GM21825 (cell line): Measurements from ENCODE around the gene SLC7A7.
"Not testable (repeated sequence)": the region's sequence is repeated elsewhere in the genome, so short reads cannot be mapped to it uniquely, and the experiment has no call there.

Source experiments
- ATAC-seq: cut with Tn5 transposase; IDR thresholded peaks from one replicate; pipeline ENCODE4 v1.9.1; 2021; ENCODE audit warnings: mild to moderate bottlenecking, moderate library complexity; ENCODE audit not compliant: unreplicated experiment

SLC7A7 gene

DNA sequence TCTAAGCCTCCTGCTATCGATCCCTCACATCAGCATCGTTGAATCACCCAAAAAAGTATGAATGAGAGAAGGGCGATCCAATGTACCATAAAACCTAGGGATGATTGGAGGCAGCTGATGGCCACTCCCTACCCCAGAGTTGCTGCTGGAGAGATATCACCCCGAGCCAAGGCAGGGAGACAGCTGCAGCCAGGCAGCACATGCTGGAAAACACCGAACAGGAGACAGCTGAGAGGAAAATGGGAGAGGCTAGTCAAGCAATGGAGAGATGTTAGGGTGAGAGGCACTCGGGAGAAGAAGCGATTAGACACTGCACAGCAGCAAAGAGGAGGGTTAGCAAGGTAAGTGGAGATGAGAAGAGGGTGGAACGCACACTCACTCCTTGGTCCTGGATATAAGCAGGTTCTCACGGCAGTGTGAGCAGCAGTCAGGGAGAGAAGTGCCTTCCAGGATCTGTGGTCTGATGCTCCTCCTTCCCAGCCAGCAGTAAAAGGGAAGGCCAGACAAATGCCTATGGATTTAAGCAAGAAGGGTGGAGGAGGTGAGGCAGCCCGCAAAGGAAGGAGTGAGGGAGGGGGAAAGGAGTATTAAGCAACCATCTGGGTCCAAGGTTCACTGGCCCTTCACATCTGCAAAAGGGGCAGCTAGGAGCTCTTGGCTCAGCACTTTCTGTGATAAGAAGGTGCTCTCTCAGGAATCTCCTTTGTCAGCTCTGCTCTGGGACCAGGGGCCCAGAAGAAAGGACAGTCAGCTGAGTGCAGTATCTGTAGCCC, at the start of gene SLC7A7:
Gene SLC7A7, minus strand, starts transcription at position 495 of the 773 bp plus-strand sequence. CDS start 2,037 bp downstream, outside the sequence.
- ATAC-seq, result no peak

DNA sequence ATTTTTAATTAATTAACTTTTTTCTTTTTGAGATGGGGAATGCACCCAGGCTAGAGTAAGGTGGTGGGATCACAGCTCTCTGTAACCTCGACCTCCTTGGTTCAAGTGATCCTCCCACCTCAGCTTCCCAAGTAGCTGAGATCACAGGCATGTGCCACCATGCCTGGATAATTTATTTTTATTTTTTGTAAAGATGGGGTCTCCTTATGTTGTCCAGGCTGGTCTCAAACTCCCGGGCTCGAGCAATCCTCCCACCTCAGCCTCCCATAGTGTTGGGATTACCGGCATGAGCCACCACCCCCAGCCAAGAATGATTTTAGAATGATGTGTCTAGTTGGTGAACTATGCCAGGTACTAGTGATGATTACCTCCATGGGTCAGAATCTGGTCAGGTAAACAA, 49.7 kb upstream of the SLC7A7 start:
- ATAC-seq, result no peak

DNA sequence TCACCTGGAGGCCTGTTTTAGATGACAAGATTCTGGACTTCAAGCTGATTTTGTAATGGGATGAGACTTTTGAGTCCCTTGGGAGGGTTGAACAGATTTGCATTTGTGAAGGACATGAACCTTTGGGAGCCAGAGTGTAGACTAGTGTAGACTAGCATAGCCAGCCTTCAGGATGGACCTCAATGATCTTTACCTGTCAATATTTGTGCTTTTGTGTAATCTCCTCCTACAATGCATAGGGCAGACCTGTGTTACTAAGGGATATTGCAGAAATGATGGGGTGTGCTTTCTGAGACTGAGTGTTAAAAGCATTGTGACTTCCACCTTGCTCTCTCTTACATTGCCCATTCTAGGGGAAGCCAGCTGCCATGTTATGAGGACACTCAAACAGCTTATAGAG, 46.4 kb upstream of the SLC7A7 start:
- ATAC-seq, result no peak

DNA sequence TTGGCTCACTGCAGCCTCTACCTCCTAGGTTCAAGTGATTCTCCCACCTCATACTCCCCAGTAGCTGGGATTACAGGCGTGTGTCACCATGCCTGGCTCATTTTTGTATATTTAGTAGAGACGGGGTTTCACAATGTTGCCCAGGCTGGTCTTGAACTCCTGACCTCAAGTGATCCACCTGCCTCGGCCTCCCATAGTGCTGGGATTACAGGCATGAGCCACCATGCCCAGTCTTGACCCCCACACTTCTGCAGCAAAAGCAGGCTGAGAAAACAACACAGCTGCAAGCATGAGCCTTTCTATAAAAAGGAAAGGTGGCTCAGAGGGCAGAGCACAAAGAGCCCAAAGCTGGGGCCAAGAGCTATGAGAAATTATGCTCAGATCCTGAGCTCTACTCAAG, 45.1 kb upstream of the SLC7A7 start:
- ATAC-seq, result not testable (repeated sequence)

DNA sequence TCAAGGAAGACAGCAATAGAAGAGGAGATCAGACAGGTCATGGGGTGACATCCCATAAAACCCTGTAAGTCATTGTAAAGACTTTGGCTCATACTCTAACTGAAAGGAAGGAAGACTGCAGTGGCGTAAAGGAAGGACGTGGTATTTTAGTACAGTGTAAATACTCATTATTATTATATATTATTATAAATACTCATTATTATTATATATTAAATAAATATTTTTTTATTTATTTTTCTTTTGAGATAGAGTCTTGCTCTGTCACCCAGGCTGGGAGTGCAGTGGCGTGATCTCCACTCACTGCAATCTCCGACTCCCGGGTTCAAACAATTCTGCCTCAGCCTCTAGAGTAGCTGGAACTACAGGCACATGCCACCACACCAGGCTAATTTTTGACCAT, 41.2 kb upstream of the SLC7A7 start:
- no peak for ATAC-seq

DNA sequence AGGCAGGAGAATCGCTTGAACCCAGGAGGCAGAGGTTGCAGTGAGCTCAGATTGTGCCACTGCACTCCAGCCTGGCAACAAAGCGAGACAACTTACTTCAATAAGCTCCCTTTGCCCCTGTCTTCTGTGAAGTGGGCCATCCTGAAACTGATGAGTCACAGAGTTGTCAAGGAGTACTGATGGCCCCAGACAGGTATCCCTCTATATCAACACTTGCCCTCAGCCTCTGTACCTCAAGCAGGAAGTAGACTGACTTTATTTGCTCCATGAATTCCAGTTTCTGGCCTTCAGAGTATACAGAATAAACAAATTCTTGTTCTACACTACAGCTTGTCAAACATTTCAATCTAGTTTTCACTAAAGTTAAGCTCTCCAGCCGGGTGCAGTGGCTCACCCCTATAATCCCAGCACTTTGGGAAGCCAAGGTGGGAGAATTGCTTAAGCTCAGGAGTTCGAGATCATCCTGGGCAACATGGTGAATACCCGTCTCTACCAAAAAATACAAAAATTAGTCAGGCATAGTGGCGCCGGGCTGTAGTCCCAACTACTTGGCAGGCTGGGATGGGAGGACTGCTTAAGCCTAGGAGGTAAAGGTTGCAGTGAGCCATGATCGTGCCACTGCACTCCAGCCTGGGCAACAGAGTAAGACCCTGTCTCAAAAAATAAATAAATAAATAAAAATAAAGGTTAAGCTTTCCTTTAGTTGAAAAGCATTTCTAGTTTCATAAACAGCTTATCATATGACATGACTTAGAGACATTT, 39.9 kb upstream of the SLC7A7 start:
- no peak for ATAC-seq

DNA sequence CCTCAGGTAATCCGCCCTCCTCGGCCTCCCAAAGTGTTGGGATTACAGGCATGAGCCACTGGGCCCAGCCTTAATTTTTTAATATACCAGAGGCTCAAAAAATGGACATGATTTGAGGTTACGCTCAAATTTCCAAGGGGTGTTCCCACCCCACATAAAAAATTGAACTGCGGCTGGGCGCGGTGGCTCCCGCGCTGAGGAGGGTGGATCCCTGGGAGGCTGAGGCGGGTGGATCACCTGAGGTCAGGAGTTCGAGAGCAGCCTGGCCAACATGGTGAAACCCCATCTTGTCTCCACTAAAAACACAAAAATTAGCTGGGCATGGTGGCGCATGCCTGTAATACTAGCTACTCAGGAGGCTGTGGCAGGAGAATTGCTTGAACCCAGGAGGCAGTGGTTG, 39.1 kb upstream of the SLC7A7 start:
- not testable (repeated sequence) for ATAC-seq

DNA sequence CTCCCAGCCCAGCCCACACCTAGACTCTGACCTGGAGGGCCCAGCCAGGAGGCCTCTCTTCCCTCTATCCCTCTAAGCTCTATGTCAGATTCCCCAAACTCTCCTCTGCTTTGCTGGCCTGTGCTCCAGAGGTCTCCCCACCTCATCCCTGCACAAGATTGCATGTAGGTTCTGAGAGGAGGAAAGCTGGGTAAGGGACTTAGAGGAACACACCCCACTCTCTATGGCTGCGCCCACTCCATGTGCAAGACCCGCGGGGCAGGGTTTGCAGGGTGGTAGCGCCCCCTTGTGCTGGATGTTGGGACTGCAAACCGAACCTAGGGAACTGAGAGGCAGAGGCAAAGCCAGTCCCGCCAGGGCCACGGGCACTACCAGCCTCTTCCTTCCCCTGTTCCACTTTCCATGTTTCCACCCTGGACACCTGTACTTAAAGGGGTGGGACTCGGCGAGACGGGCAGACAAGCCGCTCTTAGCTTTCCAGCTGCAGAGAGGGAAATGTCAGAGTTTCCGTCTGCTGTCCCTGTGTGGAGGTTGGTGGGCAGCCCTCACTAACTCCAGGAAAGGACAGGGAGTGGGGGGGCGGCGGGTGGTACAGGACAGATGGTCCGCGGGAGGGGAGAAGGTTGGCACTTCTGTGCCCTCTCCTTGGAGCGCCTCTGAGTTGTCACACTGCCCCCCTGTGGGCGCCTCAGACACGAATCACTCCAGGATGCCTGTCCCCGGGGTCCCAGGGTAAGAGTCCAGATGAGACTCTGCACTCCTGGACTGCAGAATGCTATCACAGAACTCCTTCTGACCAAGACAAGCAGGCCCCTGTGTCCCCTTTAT, 37.9 kb upstream of the SLC7A7 start:
- peak; percentile 62 for ATAC-seq

DNA sequence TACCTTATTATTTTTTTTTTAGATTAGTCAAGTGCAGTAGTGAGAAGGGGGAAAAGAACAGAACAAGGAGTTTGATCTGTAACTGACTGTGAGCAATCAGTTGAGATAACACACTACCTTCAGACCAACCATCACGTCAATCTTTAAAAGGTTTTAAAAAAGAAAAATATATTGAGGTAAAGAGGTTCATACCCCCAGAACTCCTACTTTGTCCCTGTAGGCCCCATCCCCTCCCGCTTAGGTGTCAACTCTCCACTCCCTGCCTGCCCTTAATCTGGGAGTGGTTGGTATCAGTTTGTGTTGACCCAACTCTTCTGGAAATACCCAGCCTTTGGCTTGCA, 37.3 kb upstream of the SLC7A7 start:
- no peak for ATAC-seq

DNA sequence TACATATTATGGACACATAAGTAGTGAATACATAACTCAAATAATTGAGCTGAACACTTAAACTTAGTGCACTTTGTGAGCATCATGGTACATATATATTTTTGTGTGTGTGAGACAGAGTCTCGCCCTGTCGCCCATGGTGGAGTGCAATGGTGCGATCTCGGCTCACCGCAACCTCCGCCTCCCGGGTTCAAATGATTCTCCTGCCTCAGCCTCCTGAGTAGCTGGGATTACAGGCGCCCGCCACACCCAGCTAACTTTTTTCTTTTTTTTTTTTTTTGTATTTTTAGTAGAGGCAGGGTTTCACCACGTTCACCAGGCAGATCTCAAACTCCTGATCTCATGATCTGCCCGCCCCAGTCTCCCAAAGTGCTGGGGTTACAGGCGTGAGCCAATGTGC, 36.9 kb upstream of the SLC7A7 start:
- ATAC-seq, result not testable (repeated sequence)

DNA sequence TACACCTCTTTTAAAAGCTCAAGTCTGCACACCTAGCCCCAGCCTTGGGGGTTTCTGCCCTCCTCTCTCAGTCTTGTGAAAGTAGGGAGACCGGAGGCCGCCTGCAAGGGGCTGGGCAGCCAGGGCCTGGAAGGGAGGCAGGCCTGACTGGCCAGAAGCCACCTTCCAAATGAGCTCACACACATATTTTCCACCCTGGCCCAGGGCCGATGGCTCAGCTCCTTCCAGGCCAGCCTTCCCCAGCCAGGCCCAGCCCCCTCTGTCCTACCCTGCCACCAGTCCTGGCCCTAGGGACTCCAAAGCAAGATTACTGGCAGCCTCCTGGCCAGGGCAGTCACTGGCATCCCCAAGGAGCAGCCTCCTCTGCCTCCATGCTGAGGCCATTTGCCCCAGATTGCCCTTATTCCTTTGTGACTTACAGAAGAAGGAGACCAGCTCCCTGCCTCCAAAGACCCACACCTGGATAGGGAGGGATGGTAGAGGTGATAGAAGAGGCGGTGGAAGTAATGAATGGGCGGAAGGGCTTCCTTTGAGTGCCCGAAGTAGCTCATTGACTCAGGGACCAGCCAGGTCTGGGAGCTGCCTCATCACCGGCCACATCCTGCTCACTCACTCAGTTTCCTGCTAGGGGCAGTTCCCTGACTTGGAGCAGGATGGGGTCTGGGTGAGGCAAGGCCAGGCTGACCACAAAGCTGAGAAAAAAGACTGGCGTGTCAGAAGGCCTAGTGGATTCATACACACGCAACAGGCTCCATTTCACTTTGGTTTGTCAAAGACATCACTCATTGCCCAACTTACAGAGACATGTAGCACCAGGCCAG, 35.9 kb upstream of the SLC7A7 start:
- ATAC-seq, result no peak

DNA sequence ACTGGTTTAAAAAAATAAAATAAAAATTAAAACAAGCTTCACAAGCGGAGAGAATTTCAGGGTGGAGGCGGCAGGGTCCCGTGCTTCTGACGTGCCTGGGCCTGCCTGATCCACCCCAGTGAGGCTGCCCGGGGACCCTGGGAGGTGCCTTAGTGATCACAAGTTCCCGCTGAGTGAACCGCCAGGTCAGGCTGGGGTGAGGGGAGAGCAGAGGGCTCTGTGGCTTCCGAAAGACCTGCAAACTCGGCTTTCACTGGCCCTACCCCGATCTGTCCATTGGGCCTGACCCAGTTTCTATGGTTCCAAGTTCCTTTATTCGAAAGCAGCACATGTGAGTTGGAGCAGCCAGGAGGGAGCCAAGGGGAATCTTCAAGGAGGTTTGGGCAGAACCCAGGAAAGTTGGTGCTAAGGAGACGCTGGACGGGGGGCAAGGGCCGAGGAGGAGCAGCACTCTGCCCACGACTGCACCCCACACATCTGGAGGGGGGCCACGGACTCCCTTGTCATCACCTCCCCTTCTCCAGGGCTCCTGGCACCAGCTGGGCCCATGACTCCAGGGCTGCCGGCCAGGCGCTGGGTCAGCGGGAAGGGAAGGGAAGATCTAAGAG, 34.1 kb upstream of the SLC7A7 start:
- ATAC-seq, result no peak

DNA sequence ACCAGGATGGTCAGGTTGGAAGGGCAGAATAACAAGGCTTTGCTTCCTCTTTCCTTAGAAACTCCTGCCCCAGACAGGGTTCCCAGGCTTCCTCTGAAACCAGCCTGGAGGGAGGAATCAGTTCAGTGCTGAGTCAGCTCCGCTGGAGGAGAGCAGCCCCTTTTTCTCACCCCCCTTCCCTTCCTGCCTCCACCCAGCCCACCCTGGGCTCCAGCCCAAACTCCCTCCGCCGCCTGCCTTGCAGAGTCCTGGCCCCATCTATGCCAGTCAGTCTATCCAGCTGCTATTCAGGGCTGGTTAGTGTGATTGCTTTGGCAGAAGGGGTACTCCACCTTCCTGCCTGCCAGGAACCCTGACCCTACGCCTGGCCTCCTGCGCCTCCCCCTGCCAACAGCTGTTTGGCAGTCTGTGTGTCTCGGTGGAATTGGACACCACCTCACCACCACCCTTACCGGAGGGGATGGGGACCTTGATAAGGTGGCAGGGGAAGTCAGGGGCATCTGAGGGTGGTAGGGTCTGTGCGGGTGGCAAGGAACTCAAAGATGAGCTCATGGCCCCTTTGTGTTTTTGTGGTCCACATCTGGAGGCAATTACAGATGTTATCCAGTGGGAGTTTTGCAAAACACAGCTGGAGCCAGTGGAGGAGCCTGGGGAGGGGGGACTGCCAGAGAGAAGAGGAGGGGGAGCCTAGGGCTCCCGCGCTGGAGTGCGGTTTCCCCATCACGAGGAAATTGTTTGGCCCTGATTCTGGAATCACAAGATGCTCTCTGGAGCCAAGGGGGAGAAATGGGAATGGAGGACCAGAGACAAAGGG, 33.3 kb upstream of the SLC7A7 start:
- no peak for ATAC-seq

DNA sequence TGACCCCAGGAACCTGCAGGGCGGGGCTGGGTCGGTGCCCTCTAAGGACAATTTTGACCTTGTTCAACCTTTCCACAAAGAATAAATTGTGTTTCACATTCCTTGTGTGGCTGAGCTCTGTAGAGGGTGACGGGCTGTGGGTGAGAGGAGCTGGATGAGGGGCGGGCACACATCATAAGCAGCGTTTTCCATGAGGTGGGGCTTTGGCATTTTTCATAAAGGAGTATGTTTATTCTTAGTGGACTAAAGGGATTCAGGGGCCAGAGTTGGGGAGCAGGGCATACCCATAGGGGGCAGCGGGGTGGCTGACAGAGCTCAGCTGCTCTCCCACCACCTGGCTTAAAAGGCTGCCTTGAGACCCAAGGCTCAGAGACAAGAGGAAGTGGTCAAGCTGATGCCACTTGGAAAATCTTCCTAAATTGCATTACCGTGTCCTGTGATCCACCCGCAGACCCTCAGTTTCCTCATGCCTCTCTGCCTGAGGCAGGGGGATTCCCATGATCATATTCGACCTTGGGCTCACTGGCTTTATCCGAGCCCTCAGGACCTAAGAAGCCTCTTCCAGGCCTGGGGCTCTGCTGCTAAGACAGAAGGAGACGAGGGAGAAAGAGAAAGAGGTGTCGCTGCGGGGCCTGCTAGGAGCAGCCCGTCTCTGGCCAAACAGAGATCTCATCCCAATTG, 32.6 kb upstream of the SLC7A7 start:
- ATAC-seq, result no peak

DNA sequence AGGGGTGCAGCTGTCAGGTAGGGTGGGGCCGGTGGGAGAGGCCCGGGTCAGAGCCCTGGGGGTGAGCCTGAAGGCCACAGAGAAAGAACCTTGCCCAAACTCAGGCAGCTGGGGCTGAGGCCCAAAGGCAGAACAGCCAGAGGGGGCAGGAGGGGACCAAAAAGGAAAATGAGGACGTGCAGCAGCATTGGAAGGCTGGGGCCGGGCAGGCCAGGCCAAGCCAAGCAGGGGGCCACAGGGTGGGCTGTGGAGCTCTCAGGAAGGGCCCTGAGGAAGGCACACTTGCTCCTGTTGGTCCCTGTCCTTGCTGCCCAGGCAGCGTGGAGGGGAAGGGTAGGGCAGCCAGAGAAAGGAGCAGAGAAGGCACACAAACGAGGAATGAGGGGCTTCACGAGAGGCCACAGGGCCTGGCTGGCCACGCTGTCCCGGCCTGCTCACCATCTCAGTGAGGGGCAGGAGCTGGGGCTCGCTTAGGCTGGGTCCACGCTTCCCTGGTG, 31.6 kb upstream of the SLC7A7 start:
- ATAC-seq, result no peak

DNA sequence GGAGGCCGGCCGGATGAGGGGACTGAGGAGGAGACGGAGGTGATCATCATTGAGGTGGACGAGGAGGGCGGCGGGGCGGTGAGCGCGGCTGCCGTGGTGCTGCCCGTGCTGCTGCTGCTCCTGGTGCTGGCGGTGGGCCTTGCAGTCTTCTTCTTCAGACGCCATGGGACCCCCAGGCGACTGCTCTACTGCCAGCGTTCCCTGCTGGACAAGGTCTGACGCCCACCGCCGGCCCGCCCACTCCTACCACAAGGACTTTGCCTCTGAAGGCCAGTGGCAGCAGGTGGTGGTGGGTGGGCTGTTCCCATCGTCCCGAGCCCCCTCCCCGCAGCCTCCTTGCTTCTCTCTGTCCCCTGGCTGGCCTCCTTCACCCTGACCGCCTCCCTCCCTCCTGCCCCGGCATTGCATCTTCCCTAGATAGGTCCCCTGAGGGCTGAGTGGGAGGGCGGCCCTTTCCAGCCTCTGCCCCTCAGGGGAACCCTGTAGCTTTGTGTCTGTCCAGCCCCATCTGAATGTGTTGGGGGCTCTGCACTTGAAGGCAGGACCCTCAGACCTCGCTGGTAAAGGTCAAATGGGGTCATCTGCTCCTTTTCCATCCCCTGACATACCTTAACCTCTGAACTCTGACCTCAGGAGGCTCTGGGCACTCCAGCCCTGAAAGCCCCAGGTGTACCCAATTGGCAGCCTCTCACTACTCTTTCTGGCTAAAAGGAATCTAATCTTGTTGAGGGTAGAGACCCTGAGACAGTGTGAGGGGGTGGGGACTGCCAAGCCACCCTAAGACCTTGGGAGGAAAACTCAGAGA, 30.8 kb upstream of the SLC7A7 start:
- ATAC-seq, result no peak

DNA sequence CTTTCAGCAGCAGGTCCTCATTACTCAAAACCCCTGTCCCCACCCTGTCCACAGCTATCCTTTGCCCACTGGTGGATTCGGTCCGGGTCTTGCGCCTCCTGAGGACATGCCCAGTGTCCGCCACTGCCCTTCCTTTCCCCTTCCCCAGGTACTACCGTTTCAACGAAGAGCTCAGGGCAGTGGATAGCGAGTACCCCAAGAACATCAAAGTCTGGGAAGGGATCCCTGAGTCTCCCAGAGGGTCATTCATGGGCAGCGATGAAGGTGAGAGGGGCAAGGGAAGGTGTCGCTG, 29.8 kb upstream of the SLC7A7 start:
- ATAC-seq, result no peak
